HG03460 (cell line): Measurements from ENCODE around the gene LRRN3.

Source experiments
- ATAC-seq: cut with Tn5 transposase; IDR thresholded peaks from one replicate; pipeline ENCODE4 v1.9.1; 2021; ENCODE audit not compliant: unreplicated experiment

The LRRN3 gene

GRCh38 chr7:111159426-111159825, 68.5 kb downstream of the LRRN3 start:
- no peak for ATAC-seq

- no peak for ATAC-seq
These were observed 69.4 kb downstream of the LRRN3 start for GRCh38 chr7:111160297-111160696.

GRCh38 chr7:111162692-111163091, 71.8 kb downstream of the LRRN3 start:
- no peak for ATAC-seq

GRCh38 chr7:111164442-111164841, 73.5 kb downstream of the LRRN3 start:
- no peak for ATAC-seq

- no peak for ATAC-seq
These were observed 77.3 kb downstream of the LRRN3 start for GRCh38 chr7:111168182-111168581.

- ATAC-seq: no peak
These were observed 81.8 kb downstream of the LRRN3 start for GRCh38 chr7:111172564-111173257.

GRCh38 chr7:111173528-111173927, 82.6 kb downstream of the LRRN3 start:
- ATAC-seq: no peak

- no peak for ATAC-seq
These were observed 83.1 kb downstream of the LRRN3 start for GRCh38 chr7:111173990-111174389.

- ATAC-seq: no peak
These were observed 83.6 kb downstream of the LRRN3 start for GRCh38 chr7:111174510-111174909.
